GM12878 (cell line): ENCODE measurements around the gene NALF2.

Experiments used
- CREM ChIP-seq: IDR thresholded peaks from 2 replicates; pipeline ENCODE4 v1.6.1; 2014; ENCODE audit warnings: antibody characterized with exemption, low read depth
- CTCF ChIP-seq, 3 experiments: IDR thresholded peaks in 2 of 3; conservative IDR thresholded peaks in 1 of 3; 2 replicates each; pipeline ENCODE4 v1.5.1; 2011; ENCODE audit warnings: low read depth in 3 of 3, low read length in 3 of 3, mild to moderate bottlenecking in 3 of 3, control low read depth in 2 of 3, moderate library complexity in 2 of 3, inconsistent platforms in 1 of 3, mixed read lengths in 1 of 3; ENCODE audit not compliant: control insufficient read depth in 2 of 3, insufficient read depth in 1 of 3; ENCODE audit errors: extremely low read depth in 1 of 3
- SMC3 ChIP-seq: IDR thresholded peaks from 2 replicates; pipeline ENCODE4 v1.6.1; 2011; ENCODE audit warnings: low read length, improper control_type of control experiment, borderline replicate concordance
- SREBF1 ChIP-seq: IDR thresholded peaks from 2 replicates; pipeline ENCODE4 v1.6.1; 2012; ENCODE audit warnings: mild to moderate bottlenecking, low read length
- TCF7 ChIP-seq: IDR thresholded peaks from 2 replicates; pipeline ENCODE4 v1.6.1; 2014; ENCODE audit warnings: antibody characterized with exemption, borderline replicate concordance
- ZNF217 ChIP-seq: fragments of 450-650 bp; IDR thresholded peaks from 2 replicates; pipeline ENCODE4 v1.6.1; 2017; ENCODE audit warnings: antibody characterized with exemption, mild to moderate bottlenecking

- no peak for TF ChIP-seq SMC3
- TF ChIP-seq CREM: no peak
- TF ChIP-seq CTCF (IDR thresholded peaks at IDR 0.05 in 2 of 3, conservative IDR thresholded peaks at IDR 0.05 in 1 of 3; ENCODE audit: control insufficient read depth in 2 of 3, extremely low read depth in 1 of 3, insufficient read depth in 1 of 3, low read depth in 3 of 3, low read length in 3 of 3): no peak
- TF ChIP-seq SREBF1: no peak
- TF ChIP-seq ZNF217: no peak
- no peak for TF ChIP-seq TCF7
Measured at GRCh38 chrX:69539437-69539836, 35.3 kb downstream of the NALF2 start.
